Heart left ventricle (tissue), 16 donors: ENCODE results near the gene CBFA2T3. TPM values are rescaled to one million over a fixed set of nuclear protein-coding genes. Genes with fewer than 3 reads are reported as not detected.

ENCODE experiments used
- ATAC-seq, 4 donors: fragments of 200-7000 bp; cut with Tn5 transposase; one replicate each; pipeline ENCODE4 v1.9.1; 2020 to 2022; ENCODE audit warnings: moderate library complexity in 4 of 4, mild to moderate bottlenecking in 3 of 4, moderate number of reproducible peaks in 1 of 4
- DNase-seq, 5 donors: peaks; one replicate each; pipeline ENCODE4 v3.0.0-alpha.2; 2020
- H3K27ac ChIP-seq, 12 donors: fragments of 200-600 bp; sonication (generic) in 4 of 12; one replicate each; pipeline versions ENCODE4 v1.5.0 to v1.8.0; 2016 to 2022; ENCODE audit warnings: mild to moderate bottlenecking in 2 of 12
- H3K27me3 ChIP-seq, 9 donors: fragments of 200-600 bp; sonication (generic) in 2 of 9; one replicate each; pipeline versions ENCODE4 v1.5.1 to v1.8.0; 2016 to 2022; ENCODE audit warnings: mild to moderate bottlenecking in 3 of 9
- H3K36me3 ChIP-seq, 9 donors: fragments of 200-600 bp; sonication (generic) in 2 of 9; one replicate each; pipeline versions ENCODE4 v1.5.0 to v1.8.0; 2018 to 2022; ENCODE audit warnings: mild to moderate bottlenecking in 2 of 9
- H3K4me1 ChIP-seq, 12 donors: fragments of 200-600 bp; sonication (generic) in 4 of 12; one replicate each; pipeline versions ENCODE4 v1.5.0 to v1.8.0; 2016 to 2022; ENCODE audit warnings: mild to moderate bottlenecking in 3 of 12
- H3K4me3 ChIP-seq, 12 donors: fragments of 200-600 bp; sonication (generic) in 4 of 12; one replicate each; pipeline versions ENCODE4 v1.5.0 to v1.8.0; 2017 to 2022; ENCODE audit warnings: mild to moderate bottlenecking in 9 of 12, moderate library complexity in 4 of 12
- H3K9me3 ChIP-seq, 12 donors: fragments of 200-600 bp; sonication (generic) in 4 of 12; one replicate each; pipeline versions ENCODE4 v1.5.0 to v1.8.0; 2016 to 2022; ENCODE audit warnings: mild to moderate bottlenecking in 1 of 12
- POLR2A ChIP-seq, 2 donors: fragments of 450-650 bp; IDR thresholded peaks; one replicate each; pipeline ENCODE4 v1.6.1; 2017; ENCODE audit warnings: antibody characterized with exemption in 2 of 2, mild to moderate bottlenecking in 2 of 2, moderate library complexity in 2 of 2
- WGBS, 4 donors: extraction: QIAGEN DNeasy Blood & Tissue Kit in 2 of 4; methylation state at CpG; one replicate each; pipeline versions ENCODE4 v1.1.5 to v1.1.7; 2013 to 2018; 5-methylcytosine and 5-hydroxymethylcytosine counted together
- intact Hi-C, 10 donors: fragments of 100-400 bp; cut with DNase I; formaldehyde crosslinking; loops; one replicate each; pipeline versions ENCODE4 v1.11.1 to v1.14.2; 2022
- polyA plus RNA-seq, 2 donors: library from polyadenylated mRNA; stranded (reverse); fragments of 200-250 nt; gene quantifications; one replicate each; pipeline ENCODE4 v1.2.3, GENCODE V29; 2013
- total RNA-seq, 9 donors: library from RNA; depleted of rRNA in 2 of 9; stranded (reverse); fragments of >200 nt in 2 of 9; fragmentation: NEBNext Ultra II Directional in 3 of 9; extraction: Animal tissue kit (Norgen Biotek cat#: 25700) in 3 of 9; gene quantifications; one replicate each; pipeline versions ENCODE4 v1.1.0 to v1.2.4, GENCODE V29; 2016 to 2023
- TF ChIP-seq, protein P1 (sequence below), 12 donors: fragments of 200-600 bp; sonication (generic) in 4 of 12; IDR thresholded peaks; one replicate each; pipeline versions ENCODE4 v1.5.0 to v1.8.0; 2018 to 2022; ENCODE audit warnings: antibody characterized with exemption in 12 of 12, mild to moderate bottlenecking in 5 of 12
- donor health status: ischemic (EF 13 %, LVEDD 7.1; RV severe dilation, severe dysfunction).
- donor health status: healthy with polysubstance abuse.
- donor health status: DM: no; HTN: yes; CAD: no.
- donor health status: DM: no; HTN: no; CAD: no.
- donor health status: ischemic (EF 25% LVEDD 6.9; RV normal size, moderate dysfunction).
- donor health status: ischemic (EF 25% LVEDD 5.7; RV mildly dilated, moderate dysfunction).
- donor health status: healthy.
- donor health status: DM: yes; HTN: yes; CAD: no.
- donor health status: ischemic (EF 35%, LVEDD 5.7; RV mildly dilated, moderate dysfunction).
- donor health status: nonischemic (EF 11% LVEDD 7.7; RV severe dilation, severe dysfunction).
- donor health status: DM: yes; HTN: yes; CAD: no.
- donor health status: PGD.
- donor health status: ischemic (EF 29% LVEDD 5.4; RV normal size, mild dysfunction).
- donor health status: nonischemic (EF 23%, LVEDD 6.1; RV moderate dilation, normal function).

CBFA2T3 gene
- total and polyA plus RNA-seq, 11 donors: 5.0 to 12.0 (median 5.8) TPM

- 75 to 88% (median 81%) methylated on average over 21 to 23 of the region's 23 CpGs for WGBS, 4 donors
- H3K4me1 ChIP-seq: peaks cover 0 to 16% (median 13%) of the 10 kb centered on the region in 12 donors
- TF ChIP-seq, protein P1, sequence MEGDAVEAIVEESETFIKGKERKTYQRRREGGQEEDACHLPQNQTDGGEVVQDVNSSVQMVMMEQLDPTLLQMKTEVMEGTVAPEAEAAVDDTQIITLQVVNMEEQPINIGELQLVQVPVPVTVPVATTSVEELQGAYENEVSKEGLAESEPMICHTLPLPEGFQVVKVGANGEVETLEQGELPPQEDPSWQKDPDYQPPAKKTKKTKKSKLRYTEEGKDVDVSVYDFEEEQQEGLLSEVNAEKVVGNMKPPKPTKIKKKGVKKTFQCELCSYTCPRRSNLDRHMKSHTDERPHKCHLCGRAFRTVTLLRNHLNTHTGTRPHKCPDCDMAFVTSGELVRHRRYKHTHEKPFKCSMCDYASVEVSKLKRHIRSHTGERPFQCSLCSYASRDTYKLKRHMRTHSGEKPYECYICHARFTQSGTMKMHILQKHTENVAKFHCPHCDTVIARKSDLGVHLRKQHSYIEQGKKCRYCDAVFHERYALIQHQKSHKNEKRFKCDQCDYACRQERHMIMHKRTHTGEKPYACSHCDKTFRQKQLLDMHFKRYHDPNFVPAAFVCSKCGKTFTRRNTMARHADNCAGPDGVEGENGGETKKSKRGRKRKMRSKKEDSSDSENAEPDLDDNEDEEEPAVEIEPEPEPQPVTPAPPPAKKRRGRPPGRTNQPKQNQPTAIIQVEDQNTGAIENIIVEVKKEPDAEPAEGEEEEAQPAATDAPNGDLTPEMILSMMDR (IDR thresholded peaks at IDR 0.05): no peak
- no peak for TF ChIP-seq POLR2A (IDR thresholded peaks at IDR 0.05)
- peaks cover 10 to 55% (median 27%) of the 10 kb centered on the region in 9 donors for H3K27me3 ChIP-seq
- DNase-seq (peak in 1 of 5 donors; percentile 48), ATAC-seq (no peak)
- H3K9me3 ChIP-seq: peaks cover 0 to 13% (median 6%) of the 10 kb centered on the region in 12 donors
- no peaks in the 10 kb centered on the region for H3K36me3 ChIP-seq
- intact Hi-C loops: no loop called here
- no peak overlapping the region for H3K4me3 ChIP-seq
- H3K27ac ChIP-seq: no peak overlapping the region
These were observed 28.4 kb upstream of the CBFA2T3 start for GRCh38 chr16:89005201-89006035.

- 13 to 21% (median 18%) methylated on average over 26 to 34 of the region's 34 CpGs for WGBS, 4 donors
- Histone ChIP-seq H3K4me3 (no peak overlapping the region), H3K9me3 (peaks cover 0 to 18% (median 6%) of the 10 kb centered on the region in 12 donors), H3K36me3 (no peaks in the 10 kb centered on the region), H3K27me3 (peaks cover 10 to 56% (median 27%) of the 10 kb centered on the region in 9 donors), H3K4me1 (peaks cover 0 to 16% (median 13%) of the 10 kb centered on the region in 12 donors), H3K27ac (no peak overlapping the region)
- DNase-seq: peak in 4 of 5 donors; percentile 37 to 67 (median 48)
- ATAC-seq: peak; percentile 77 to 90 (median 84)
- intact Hi-C loops: no loop called here
- TF ChIP-seq, protein P1 (IDR thresholded peaks at IDR 0.05): no peak
- no peak for TF ChIP-seq POLR2A (IDR thresholded peaks at IDR 0.05)
These were observed 27.3 kb upstream of the CBFA2T3 start for GRCh38 chr16:89004209-89004831.

DNA sequence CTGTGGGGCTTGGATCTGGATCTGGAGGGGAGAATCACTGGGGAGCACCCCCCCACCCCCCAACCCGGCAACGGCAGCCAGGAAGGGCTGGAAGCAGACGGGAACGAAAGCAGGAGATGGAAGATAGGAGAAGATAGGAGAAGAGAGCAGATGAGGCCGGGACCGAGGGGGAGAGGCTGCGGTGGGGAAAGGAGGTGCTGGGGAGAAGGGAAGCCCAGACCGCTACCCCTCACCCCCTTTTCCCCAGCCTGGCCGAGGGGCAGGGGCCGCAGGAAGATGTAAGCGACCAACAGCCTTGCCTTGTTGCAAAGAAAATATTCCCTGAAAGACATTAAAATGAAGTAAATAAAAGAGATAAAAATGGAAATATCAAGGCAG, 26.8 kb upstream of the CBFA2T3 start:
- H3K27ac ChIP-seq: no peak overlapping the region
- 2 to 6% (median 4%) methylated on average over 11 of the region's 11 CpGs for WGBS, 4 donors
- peaks cover 0 to 23% (median 6%) of the 10 kb centered on the region in 12 donors for H3K9me3 ChIP-seq
- H3K4me3 ChIP-seq: no peak overlapping the region
- intact Hi-C loops: no loop called here
- peaks cover 0 to 16% (median 13%) of the 10 kb centered on the region in 12 donors for H3K4me1 ChIP-seq
- H3K27me3 ChIP-seq: peaks cover 10 to 60% (median 27%) of the 10 kb centered on the region in 9 donors
- no peak for ATAC-seq
- DNase-seq: no peak
- no peak for TF ChIP-seq POLR2A (IDR thresholded peaks at IDR 0.05)
- TF ChIP-seq, protein P1 (IDR thresholded peaks at IDR 0.05): no peak
- H3K36me3 ChIP-seq: no peaks in the 10 kb centered on the region
